GM19468 (cell line): ENCODE measurements around the gene RPA1.

Source experiments
- ATAC-seq: cut with Tn5 transposase; IDR thresholded peaks from one replicate; pipeline ENCODE4 v1.9.1; 2021; ENCODE audit warnings: mild to moderate bottlenecking, moderate library complexity, moderate number of reproducible peaks; ENCODE audit not compliant: unreplicated experiment; ENCODE audit errors: extremely low read depth

Gene RPA1

DNA sequence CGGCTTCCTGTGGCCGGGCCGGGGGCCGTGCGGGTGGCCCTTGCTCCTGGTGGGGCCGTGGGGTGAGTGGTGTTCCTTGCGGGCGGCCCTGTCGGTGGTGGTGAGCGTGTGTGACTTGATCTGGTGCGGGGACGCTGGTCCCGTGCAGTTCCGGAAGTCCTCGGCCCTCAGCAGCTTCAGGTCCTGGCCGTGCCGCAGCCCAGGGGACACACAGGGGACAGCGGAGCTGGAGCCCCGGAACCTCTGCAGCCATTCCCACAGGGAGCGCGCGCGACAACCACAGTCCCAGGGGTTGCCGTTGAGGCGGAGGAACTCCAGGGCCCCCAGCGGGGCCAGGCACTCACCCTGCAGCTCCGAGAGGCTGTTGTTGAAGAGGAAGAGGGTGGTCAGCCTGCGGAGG is 107.0 kb downstream of the RPA1 start:
- ATAC-seq, result no peak

DNA sequence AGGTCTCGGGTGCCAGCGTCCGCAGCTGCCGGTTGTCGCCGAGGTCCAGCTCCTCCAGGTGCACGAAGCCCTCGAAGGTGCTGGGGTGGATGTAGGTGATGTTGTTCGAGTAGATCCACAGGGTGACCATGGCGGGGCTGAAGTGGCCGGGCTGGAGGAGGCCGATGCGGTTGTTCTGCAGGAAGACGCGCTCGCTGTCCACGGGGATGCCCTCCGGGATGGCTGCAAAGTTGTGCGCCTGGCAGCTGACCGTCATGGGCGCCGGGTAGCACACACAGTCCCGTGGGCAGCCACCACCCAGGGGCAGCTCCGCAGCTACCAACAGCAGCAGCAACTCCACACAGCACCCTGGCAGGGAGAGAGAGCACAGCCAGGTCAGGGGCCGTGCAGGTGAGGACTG is 107.7 kb downstream of the RPA1 start:
- no peak for ATAC-seq

DNA sequence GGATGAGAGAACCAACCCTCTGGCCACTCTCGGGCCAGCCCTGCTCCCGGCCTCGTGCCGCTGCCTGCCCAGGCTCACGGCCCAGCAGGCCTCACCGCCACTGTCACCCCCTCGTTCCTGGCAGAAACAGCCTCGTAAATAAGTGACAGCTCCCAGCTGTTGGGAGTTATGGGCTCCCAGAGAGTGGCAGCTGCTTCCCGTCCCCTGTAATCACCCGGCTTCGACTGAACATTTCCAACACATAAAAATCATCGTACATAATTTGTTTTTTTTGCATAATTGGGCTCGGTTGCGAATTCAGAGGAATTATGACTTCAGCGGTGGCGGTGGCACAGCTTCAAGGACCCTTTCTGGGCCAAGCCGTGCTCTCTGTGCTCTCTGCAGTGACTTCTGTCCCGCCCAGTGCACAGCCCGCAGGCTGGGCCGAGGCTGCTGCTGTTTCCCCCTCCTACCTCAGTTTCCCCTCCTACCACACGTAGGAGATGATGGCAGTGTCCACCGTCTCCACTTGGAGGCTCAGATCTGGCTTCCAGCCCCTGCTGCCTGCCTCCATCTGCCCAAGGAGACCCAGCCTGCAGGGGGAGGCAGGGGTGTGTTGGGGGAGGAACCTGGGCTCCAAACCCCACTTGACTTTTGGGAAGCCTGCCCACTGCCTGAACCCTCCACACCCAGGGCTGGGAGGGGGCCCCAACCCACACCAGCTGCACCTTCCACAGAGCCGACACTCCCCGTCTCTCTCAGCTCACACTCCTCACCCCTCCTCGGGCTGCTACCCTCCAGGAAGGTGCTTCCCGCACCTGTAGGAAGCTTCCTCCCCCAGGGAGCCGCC is 110.4 kb downstream of the RPA1 start:
- no peak for ATAC-seq

DNA sequence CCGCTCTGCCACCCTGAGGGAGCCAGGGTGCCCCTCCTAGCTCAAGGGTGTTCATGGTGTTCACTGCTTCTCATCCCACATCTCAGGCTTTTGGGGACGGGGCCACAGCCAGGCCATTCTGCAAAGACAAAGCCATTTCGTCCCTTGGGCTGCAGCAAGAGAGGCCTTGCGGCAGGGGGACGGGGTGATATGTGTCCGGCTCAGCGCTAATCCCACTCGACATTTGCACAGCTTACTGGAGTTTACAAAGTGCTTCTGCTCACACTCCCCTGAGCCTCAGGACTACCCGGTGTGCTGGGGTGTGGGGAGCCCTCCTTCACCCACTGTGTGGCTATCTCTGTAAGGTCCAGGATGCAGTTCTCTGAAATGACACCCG is 111.0 kb downstream of the RPA1 start:
- ATAC-seq, result no peak

DNA sequence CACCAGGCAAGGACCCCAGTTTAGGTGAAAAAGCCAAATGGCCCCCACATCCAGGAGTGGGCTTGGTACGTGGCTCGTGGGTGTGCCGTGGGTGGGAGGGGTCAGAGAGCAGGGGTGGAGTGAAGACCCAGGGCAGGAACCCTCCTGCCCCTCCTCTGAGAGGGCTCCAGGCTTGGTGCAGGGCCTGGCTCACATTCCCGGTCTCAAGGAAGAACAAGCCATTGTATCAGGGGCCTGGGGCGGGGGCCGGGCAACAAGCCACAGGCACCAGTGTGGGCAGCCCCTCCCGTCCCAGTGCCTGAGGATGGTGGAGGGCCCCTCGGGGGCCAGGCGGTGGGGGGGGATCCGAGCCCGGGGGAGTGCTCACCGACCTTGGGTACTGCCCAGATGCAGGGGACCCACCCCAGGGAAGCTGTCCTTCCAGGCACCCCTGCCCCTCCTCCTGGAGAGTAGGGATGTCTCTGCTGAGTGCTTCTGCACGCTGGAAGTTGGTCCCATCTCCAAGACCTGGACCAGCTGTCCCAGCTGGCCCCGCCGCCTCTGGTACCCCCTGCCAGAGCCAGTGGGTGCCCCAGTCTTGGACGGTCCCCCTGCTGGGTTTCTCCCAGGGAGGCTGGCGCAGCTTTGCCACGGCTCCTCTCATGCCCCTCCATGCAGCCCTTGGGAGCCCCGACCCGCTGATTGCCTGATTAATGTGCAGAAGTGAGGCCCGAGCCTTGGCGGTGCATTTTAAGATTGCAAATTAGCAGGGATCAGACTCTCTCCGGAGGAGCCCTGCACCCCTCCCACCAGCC is 111.7 kb downstream of the RPA1 start:
- no peak for ATAC-seq

DNA sequence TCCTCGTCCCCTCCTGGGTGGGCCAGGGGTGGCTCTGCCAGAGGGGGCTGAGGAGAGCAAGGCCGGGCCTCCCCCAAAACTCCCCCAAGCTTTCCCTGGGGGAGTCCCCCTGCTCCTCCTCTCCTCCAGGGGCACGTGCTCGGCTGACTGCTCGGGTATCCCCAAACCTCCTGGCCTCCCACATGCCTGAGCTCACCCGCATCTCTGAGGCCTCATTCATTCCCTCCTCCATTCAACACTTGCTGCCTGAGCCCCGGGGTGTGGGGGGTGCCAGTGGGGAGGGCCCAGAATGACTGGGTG is 112.2 kb downstream of the RPA1 start:
- no peak for ATAC-seq

DNA sequence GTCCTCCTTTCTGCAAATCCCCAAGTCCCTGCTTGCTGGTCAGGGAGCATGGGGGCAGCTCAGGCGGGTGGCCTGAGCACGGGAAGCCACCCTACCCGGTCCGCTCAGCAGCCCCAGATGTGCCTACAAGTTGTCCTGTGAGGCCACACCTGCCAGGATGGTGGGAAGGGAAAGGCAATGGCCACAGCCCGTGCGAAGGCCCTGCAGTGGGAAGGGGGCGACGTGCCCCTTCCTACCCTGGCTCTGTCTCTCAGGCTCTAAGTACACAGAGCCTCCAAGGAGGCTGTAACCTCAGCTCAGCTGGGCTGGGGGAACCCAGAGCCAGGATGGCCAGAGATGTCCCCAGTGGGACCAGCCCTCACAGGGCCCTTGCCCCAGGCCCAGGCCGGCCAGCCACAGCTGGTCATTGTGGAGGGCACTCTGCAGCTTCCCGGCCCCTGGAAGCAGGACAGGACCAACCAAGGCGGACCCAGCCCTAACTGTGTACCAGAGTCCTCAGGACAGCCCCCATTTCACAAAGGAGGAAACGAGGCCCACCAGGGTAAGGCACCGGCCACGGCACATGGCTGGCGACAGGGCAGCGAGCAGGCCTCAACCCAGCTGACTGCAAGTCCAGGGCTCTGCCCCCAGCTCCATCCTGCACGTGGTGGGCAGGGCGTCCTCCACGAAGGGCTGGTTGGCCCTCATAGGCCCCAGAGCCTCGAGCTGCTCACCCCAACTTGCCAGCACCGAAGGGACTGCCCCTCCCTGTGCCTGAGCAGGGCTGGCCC is 113.0 kb downstream of the RPA1 start:
- no peak for ATAC-seq

DNA sequence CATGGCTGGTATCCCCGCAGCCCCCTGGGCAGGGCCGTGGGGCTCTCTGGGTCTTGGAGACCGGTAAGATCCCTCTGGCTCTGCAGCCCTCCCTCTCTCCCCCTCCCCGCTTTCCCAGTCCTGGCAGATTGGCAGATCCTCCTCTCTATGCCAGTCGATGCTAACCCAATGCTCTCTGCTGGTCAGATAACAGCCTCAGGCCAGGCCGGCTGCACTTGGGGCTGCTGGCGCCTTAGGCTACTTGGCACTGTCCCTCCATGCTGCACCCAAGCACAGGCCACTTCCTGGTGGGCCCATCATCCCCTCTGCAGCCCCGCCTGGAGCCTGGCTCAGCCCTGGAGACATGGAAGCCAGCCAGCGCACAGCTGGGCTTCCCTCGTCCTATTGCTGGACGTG is 113.6 kb downstream of the RPA1 start:
- ATAC-seq, result no peak

DNA sequence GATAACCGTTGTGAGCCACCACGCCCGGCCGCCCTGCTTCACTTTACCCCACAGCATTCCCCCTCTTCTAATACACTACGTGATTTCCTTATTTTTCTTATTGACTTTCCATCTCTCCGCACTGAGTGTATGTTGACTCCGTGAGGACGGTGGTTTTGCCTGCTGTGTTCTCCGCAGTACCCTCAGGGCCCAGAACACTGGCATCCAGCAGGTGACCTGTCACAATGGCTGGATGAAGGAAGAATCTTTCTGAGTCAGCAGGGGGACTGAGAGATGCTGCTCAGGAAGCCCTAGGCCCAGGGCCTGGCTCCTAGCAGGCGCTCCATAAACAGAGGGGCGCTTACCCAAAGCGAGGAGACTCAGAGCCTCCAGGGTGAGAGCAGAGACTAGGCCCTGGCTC is 115.8 kb downstream of the RPA1 start:
- ATAC-seq, result no peak

DNA sequence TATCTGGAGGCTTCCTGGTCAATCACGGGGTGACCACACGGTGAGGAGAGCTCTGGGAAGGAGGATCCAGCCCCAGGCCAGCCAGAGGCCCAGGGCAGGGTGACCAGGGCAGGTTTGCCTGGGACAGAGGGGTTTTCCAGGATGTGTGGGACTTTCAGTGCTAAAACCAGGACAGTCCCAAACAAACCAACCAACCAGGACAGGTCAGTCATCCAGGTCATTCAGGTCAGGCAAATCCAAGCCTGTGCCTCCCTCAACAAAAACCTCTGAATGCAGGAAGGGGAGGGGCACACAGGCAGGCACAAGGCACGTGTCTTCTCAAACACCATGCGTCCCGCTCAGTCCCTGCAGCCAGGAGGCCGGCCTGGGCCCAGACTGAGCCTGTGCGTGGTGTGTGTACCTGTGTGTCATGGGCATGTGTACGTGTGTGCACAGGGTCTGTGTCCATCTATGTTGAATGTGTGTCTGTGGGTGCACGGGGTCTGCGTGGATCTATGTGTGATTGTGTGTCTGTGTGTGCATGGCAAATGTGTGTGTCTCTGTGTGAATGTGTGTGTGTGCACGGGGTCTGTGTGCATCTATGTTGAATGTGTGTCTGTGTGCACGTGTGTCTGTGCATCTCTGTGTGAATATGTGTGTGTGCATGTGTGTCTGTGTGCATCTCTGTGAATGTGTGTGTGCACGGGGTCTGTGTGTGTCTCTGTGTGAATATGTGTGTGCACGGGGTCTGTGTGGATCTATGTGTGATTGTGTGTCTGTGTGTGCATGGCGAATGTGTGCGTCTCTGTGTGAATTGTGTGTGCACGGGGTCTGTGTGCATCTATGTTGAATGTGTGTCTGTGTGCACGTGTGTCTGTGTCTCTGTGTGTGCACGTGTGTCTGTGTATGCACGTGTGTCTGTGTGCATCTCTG is 116.5 kb downstream of the RPA1 start:
- ATAC-seq, result no peak

DNA sequence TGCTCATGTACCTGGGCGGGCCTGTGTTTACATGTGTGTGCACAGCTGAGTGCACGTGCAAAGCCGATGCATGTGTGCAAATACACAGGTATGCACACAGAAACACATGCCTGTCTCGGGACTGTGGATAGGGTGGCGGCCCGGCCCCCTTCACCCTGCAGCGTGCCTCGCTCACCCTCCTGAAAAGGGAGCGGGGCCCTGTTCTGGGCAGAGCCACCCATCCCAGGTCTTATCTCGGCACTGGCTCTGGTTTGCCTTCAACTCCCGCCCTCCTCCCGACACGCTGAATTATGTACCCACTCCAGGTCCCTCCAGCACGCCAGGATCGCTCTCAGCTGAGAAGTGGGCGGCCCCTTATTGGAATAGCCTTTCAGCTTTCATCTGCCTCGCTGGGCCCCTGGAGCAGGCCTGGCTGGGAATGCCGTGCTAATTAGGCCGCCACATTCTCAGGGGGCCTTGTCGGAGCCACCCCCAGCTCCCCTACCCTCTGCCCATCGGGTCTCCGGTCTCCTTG is 117.5 kb downstream of the RPA1 start:
- no peak for ATAC-seq

DNA sequence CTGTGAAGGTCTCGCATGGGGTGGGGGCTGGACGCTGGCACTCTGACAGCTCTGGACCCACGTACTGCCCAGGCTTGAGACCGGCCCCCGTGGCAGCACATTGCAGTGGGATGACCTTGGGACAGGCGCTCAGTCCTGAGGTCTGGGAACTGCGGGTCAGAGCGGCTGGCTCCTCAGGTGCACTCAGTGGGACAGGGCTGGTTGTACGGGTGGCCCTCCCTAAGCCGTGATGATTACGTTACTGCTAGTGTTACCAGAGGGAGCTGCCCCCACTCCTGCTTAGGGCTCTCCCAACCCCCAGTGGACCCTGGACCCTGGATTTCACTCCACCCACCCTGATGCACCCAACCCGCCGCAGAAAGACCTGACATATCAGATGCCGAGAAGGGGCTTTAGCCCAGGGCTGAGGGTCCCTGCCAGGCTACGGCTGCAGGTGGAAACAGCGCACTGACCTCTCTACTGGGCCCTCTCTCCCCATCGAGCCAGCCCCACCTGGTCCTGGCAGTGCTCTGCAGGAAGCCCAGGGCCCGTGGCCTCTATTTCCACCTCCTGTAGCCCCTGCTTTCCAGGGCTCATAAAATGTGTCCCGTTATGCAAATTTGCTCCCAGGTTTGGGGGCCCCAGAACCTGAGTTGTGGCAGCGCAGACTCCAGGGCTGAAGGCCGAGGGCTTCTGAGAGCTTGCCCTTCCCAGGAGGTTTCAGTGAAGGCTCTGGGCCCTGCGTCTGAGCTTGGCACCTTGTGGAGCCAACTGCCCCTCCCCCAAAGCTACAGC is 118.1 kb downstream of the RPA1 start:
- ATAC-seq, result no peak

DNA sequence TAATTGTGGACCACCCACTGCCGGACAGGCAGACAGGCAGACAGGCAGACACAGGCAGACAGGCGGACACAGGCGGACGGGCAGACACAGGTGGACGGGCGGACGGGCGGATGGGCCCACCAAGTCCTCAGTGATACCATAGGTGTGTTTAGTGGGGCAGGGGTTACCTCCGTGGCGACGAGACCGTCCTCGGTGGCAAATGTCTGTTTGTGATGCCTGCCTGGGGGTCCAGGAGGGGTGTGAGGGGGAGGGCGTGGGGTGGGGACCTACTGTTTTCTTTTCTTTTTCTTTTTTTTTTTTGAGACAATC is 118.7 kb downstream of the RPA1 start:
- no peak for ATAC-seq
